GM19455 (cell line): ENCODE data around the gene LTC4S.
"Not testable (repeated sequence)": the region's sequence is repeated elsewhere in the genome, so short reads cannot be mapped to it uniquely, and the experiment has no call there.

Experiments
- ATAC-seq: cut with Tn5 transposase; IDR thresholded peaks from one replicate; pipeline ENCODE4 v1.9.1; 2021; ENCODE audit not compliant: unreplicated experiment

The LTC4S gene

GRCh38 chr5:179769271-179769670 lies 24.5 kb upstream of the LTC4S start:
- ATAC-seq: no peak

- ATAC-seq: no peak
Measured at GRCh38 chr5:179769796-179770195, 24.0 kb upstream of the LTC4S start.

GRCh38 chr5:179771311-179771895 lies 22.4 kb upstream of the LTC4S start:
- ATAC-seq: no peak

- ATAC-seq: no peak
Measured at GRCh38 chr5:179772351-179772750, 21.4 kb upstream of the LTC4S start.

GRCh38 chr5:179773686-179774040 lies 20.1 kb upstream of the LTC4S start:
- ATAC-seq: no peak

GRCh38 chr5:179774442-179774841 lies 19.3 kb upstream of the LTC4S start:
- ATAC-seq: no peak

- ATAC-seq: no peak
Measured at GRCh38 chr5:179776411-179776938, 17.3 kb upstream of the LTC4S start.

GRCh38 chr5:179777456-179777855 lies 16.3 kb upstream of the LTC4S start:
- ATAC-seq: no peak

- no peak for ATAC-seq
Measured at GRCh38 chr5:179777909-179778308, 15.9 kb upstream of the LTC4S start.

- no peak for ATAC-seq
Measured at GRCh38 chr5:179778591-179778990, 15.2 kb upstream of the LTC4S start.

- no peak for ATAC-seq
Measured at GRCh38 chr5:179779826-179780225, 14.0 kb upstream of the LTC4S start.

- ATAC-seq: no peak
Measured at GRCh38 chr5:179780362-179780761, 13.4 kb upstream of the LTC4S start.

- ATAC-seq: no peak
Measured at GRCh38 chr5:179781846-179782245, 11.9 kb upstream of the LTC4S start.

- no peak for ATAC-seq
Measured at GRCh38 chr5:179783128-179783527, 10.7 kb upstream of the LTC4S start.

- no peak for ATAC-seq
Measured at GRCh38 chr5:179786861-179787260, 6.9 kb upstream of the LTC4S start.

GRCh38 chr5:179788193-179788854 lies 5.5 kb upstream of the LTC4S start:
- ATAC-seq: no peak

- ATAC-seq: not testable (repeated sequence)
Measured at GRCh38 chr5:179789278-179789677, 4.5 kb upstream of the LTC4S start.

- ATAC-seq: no peak
Measured at GRCh38 chr5:179791881-179792611, 1.7 kb upstream of the LTC4S start.

GRCh38 chr5:179792612-179793467 lies 946 bp upstream of the LTC4S start:
- ATAC-seq: no peak

GRCh38 chr5:179794171-179794570 lies 385 bp downstream of the LTC4S start:
- no peak for ATAC-seq

- ATAC-seq: no peak
Measured at GRCh38 chr5:179794575-179794974, 789 bp downstream of the LTC4S start.
